Stomach smooth muscle (tissue), 2 donors: ENCODE results near the gene ABHD18.
A peak's percentile ranks its signal among the peaks of the same experiment; 100 is the strongest.
"Not testable (repeated sequence)": the region's sequence is repeated elsewhere in the genome, so short reads cannot be mapped to it uniquely, and the experiment has no call there.

Experiments
- H3K27ac ChIP-seq: one replicate; pipeline ENCODE4 v1.7.0; 2013; ENCODE audit warnings: mild to moderate bottlenecking, low read length, inconsistent platforms
- H3K27me3 ChIP-seq, 2 donors: one replicate each; pipeline ENCODE4 v1.7.0; 2013; ENCODE audit warnings: low read length in 2 of 2; ENCODE audit not compliant: insufficient read depth in 2 of 2, control insufficient read depth in 1 of 2
- H3K36me3 ChIP-seq, 2 donors: one replicate each; pipeline ENCODE4 v1.7.0; 2013; ENCODE audit warnings: low read length in 2 of 2; ENCODE audit not compliant: control insufficient read depth in 2 of 2, insufficient read depth in 2 of 2
- H3K4me1 ChIP-seq: one replicate; pipeline ENCODE4 v1.7.0; 2013; ENCODE audit warnings: low read length; ENCODE audit not compliant: control insufficient read depth, insufficient read depth
- H3K4me3 ChIP-seq, 2 donors: one replicate each; pipeline ENCODE4 v1.7.0; 2013; ENCODE audit warnings: low read length in 2 of 2
- H3K9ac ChIP-seq, 2 donors: one replicate each; pipeline ENCODE4 v1.7.0; 2013; ENCODE audit warnings: low read length in 2 of 2, mild to moderate bottlenecking in 1 of 2
- H3K9me3 ChIP-seq, 2 donors: one replicate each; pipeline ENCODE4 v1.7.0; 2013; ENCODE audit warnings: low read length in 2 of 2; ENCODE audit not compliant: control insufficient read depth in 2 of 2
- donor health status: healthy.
- donor health status: Pancreatic carcinoma.

ABHD18 gene

DNA sequence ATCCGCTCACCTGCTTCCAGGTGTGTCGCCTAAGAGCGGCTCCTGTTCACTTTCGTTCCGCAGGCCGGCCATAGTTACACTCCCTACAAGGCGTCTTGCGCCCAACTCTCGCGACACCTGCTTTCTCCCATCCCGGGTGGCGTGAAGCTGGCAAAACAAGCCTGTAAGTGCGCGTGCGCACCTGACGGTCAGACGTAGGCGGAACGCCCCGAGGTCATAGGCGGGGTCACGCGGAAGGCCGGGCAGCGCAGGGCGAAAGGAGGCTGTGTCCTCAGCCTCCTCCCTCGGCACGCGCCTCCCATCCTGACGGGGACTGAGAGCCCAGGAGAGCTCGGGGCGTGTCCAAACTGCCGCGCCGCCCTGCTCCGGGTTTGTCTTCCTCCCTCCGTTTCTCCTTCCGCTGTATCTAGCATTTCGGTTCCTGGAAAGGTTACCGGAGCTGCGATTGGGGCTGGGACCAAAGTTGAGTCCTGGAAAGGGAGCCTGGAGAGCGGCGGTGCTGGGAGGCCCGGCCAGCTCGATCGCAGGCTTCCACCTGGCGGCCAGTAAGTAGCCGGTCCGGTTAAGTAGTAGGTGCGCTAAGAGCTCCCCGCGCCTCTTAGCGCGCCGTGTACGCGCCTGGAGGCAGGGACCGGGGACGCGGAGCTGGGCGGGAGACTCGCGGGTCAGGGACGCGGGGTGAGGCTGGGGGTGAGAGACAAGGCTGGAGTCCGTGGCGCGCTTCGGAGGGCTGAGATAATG is at the start of gene ABHD18, which contains the start of gene MFSD8:
Gene ABHD18, plus strand, starts transcription at position 345 of the 741 bp plus-strand sequence. CDS start 17,550 bp downstream, outside the sequence.
Gene MFSD8, minus strand, starts transcription at position 112 of the 741 bp plus-strand sequence. Its CDS starts 40 bp downstream, at position 72.
- Histone ChIP-seq H3K9ac (peak within 1 kb of the TSS; percentile 96 to 98), H3K4me1 (peaks cover 4% of the 10 kb centered on the region), H3K36me3 (no peaks in the 10 kb centered on the region), H3K9me3 (no peaks in the 10 kb centered on the region), H3K4me3 (peak within 1 kb of the TSS; percentile 86 to 99), H3K27me3 (no peaks in the 10 kb centered on the region), H3K27ac (peak within 1 kb of the TSS; percentile 94)

DNA sequence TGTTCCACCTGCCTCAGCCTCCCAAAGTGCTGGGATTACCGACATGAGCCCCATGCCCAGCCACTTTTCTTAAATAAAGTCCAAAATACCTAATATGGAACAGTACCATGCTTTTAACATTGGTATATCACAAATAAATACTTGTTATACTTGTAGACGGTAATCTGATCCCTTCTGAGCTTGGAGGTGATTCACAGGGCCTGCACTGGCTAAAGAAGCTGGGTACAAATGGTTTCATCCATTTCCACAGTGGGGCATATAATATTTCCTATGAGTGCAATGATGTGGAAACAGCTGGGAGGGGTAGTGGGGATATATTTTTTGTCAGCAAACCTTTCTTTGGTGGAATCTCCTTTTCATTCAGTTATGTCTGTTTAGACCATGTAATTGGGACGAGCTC is 48.7 kb upstream of the ABHD18 start:
- peaks cover 13 to 15% of the 10 kb centered on the region in 2 donors for H3K36me3 ChIP-seq
- H3K9ac ChIP-seq: no peak overlapping the region
- no peak overlapping the region for H3K4me3 ChIP-seq
- H3K27ac ChIP-seq: no peak overlapping the region
- no peaks in the 10 kb centered on the region for H3K9me3 ChIP-seq
- H3K4me1 ChIP-seq: no peaks in the 10 kb centered on the region
- H3K27me3 ChIP-seq: no peaks in the 10 kb centered on the region

DNA sequence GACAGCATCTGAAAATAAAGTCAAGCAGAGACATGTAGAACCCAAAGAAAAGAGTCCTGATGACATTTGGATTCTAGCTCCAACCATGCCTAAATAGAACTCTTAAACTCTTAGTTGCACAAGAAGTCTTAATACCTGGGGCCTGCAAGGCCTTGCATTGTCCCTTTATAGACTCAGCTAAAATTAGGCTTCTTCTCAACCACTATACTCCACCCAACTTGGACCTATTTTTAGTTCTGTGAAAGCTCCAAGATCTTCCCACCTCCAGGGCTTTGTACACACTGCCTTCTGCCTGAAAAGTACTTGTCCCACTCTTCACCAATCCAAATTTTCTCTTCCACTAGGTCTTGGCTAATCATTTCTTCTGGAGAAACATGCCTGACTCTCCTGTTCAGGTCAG is 48.1 kb upstream of the ABHD18 start:
- H3K4me1 ChIP-seq: no peaks in the 10 kb centered on the region
- peaks cover 15% of the 10 kb centered on the region in 2 donors for H3K36me3 ChIP-seq
- H3K4me3 ChIP-seq: no peak overlapping the region
- no peak overlapping the region for H3K9ac ChIP-seq
- H3K27ac ChIP-seq: no peak overlapping the region
- H3K9me3 ChIP-seq: no peaks in the 10 kb centered on the region
- no peaks in the 10 kb centered on the region for H3K27me3 ChIP-seq

DNA sequence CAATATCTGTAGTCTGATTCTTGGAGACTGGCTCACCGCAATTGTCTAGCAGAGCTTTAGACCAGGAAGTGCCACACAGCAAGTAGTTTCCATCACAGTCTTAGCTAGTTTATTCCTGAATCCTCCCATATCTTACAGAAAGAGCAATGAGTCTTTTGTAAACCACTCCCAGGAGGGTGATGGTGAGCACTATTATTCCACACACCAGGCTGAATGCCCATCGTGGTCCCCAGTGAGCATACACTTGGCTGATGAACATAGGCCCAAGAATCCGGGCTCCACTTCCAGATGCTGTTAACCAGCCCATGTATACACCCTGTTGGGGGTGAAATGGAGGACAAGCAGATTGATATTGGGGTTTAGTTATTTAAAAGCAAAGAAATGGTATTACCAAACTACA is 44.7 kb upstream of the ABHD18 start:
- Histone ChIP-seq H3K27me3 (no peaks in the 10 kb centered on the region), H3K27ac (no peak overlapping the region), H3K9ac (no peak overlapping the region), H3K9me3 (no peaks in the 10 kb centered on the region), H3K36me3 (peaks cover 15% of the 10 kb centered on the region in 2 donors), H3K4me3 (no peak overlapping the region), H3K4me1 (no peaks in the 10 kb centered on the region)

DNA sequence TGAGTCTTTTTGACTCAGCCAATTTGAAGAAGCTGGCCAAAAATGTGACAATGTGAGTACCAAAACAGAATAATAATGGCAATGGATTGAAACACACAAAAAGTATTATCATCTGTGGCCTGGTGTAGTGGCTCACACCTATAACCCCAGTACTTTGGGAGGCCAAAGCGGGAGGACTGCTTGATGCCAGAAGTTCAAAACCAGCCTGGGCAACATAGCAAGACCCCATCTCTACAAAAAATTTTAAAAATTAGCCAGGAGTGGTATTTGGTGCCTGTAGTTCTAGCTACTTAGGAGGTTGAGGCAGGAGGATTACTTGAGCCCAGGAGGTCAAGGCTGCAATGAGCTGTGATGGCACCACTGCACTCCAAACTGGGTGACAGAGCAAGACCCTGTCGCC is 43.0 kb upstream of the ABHD18 start:
- H3K36me3 ChIP-seq: peaks cover 12 to 15% of the 10 kb centered on the region in 2 donors
- no peak overlapping the region for H3K4me3 ChIP-seq

DNA sequence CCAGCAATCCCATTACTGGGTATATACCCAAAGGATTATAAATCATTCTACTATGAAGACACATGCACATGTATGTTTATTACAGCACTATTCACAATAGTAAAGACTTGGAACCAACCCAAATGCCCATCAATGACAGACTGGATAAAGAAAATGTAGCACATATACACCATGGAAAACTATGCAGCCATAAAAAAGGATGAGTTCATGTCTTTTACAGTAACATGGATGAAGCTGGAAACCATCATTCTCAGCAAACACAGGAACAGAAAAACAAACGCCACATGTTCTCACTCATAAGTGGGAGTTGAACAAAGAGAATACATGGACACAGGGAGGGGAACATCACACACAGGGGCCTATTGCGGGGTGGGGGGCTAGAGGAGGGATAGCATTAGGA is 39.5 kb upstream of the ABHD18 start:
- H3K27me3 ChIP-seq, H3K4me3 ChIP-seq, H3K27ac ChIP-seq, H3K9me3 ChIP-seq, H3K9ac ChIP-seq, H3K4me1 ChIP-seq: not testable (repeated sequence)
- peaks cover 12 to 13% of the 10 kb centered on the region in 2 donors for H3K36me3 ChIP-seq

More for the DNA sequence above, 43.0 kb upstream of the ABHD18 start:
- no peaks in the 10 kb centered on the region for H3K4me1 ChIP-seq
- no peak overlapping the region for H3K27ac ChIP-seq
- no peaks in the 10 kb centered on the region for H3K27me3 ChIP-seq
- H3K9me3 ChIP-seq: no peaks in the 10 kb centered on the region
- no peak overlapping the region for H3K9ac ChIP-seq

DNA sequence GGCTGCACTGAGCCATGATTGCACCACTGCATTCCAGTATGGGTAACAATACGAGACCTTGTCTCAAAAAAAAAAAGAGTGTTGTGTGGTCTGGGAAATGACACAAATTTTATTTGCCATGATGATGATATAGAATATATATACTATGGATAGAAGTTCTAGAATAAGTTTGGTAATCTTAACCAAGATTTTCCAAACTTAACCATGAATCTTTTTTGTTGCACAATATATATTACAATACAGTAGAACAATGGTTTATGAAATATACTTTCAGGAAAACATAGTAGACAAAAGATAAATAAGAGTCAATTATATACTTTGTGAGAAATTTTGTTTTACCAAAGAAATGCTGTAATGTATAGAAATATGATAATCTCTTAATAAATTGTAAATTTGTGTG is 35.0 kb upstream of the ABHD18 start:
- H3K4me3 ChIP-seq: no peak overlapping the region
- H3K36me3 ChIP-seq: peaks cover 8 to 11% of the 10 kb centered on the region in 2 donors
- H3K27me3 ChIP-seq: no peaks in the 10 kb centered on the region
- H3K4me1 ChIP-seq: no peaks in the 10 kb centered on the region
- H3K9ac ChIP-seq: no peak overlapping the region
- no peaks in the 10 kb centered on the region for H3K9me3 ChIP-seq
- no peak overlapping the region for H3K27ac ChIP-seq

DNA sequence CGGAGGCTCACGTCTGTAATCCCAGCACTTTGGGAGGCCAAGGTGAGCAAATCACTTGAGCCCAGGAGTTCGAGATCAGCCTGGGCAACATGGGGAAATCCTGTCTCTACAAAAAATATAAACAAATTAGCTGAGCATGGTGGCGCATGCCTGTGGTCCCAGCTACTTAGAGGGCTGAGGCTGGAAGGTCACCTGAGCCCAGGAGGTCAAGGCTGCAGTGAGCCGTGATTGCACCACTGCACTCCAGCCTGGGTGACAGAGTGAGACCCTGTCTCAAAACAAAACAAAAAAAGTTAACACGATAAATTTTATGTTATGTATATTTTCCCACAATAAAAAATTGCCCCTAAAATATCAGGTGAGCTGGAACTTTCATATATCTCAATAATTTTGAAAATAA is 33.4 kb upstream of the ABHD18 start:
- H3K4me1 ChIP-seq, H3K9ac ChIP-seq, H3K36me3 ChIP-seq: not testable (repeated sequence)

DNA sequence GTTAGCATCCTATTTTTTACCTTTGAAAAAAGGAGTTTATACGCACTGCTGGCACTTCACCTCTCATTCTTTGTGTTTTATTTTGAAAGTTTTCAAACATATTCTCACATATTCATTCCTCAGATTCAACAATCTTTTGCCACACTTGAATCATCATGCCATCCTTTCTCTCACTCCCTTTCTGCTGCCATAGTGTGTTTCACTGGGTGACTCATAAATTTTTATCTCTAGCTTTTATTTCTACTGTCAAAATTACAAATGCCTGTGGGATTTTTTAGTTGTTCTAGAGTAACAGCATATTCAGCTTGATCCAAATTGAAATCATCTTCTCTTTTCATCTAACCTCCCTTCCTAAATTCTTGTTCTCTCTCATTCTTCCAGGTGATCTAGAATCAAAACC is 28.2 kb upstream of the ABHD18 start:
- H3K27me3 ChIP-seq: no peaks in the 10 kb centered on the region
- H3K27ac ChIP-seq: no peak overlapping the region
- H3K9me3 ChIP-seq: no peaks in the 10 kb centered on the region
- no peak overlapping the region for H3K4me3 ChIP-seq
- no peak overlapping the region for H3K9ac ChIP-seq
- H3K36me3 ChIP-seq: peaks cover 0 to 5% of the 10 kb centered on the region in 2 donors
- no peaks in the 10 kb centered on the region for H3K4me1 ChIP-seq

More for the DNA sequence above, 33.4 kb upstream of the ABHD18 start:
- H3K27me3 ChIP-seq, H3K9me3 ChIP-seq, H3K4me3 ChIP-seq, H3K27ac ChIP-seq: not testable (repeated sequence)

DNA sequence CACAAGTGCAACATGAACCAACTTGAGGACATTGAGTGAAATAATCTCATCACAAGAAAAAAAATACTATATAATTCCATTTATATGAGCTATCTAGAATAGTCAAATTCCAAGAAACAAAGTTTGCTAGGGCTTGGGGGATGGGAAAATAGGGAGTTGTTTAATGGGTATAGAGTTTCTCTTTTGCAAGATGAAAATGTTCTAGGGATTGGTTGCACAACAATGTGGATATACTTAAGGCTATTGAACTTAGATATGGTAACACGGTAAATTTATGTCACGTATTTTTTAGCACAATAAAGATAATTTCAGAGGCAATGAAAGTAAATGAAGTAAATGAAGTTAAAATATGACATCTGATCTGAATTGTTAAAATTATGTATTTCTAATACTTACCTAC is 8.1 kb upstream of the ABHD18 start:
- H3K9ac ChIP-seq: no peak overlapping the region
- H3K4me3 ChIP-seq: no peak overlapping the region
- no peaks in the 10 kb centered on the region for H3K4me1 ChIP-seq
- no peaks in the 10 kb centered on the region for H3K36me3 ChIP-seq
- no peaks in the 10 kb centered on the region for H3K27me3 ChIP-seq
- no peaks in the 10 kb centered on the region for H3K9me3 ChIP-seq
- no peak overlapping the region for H3K27ac ChIP-seq

DNA sequence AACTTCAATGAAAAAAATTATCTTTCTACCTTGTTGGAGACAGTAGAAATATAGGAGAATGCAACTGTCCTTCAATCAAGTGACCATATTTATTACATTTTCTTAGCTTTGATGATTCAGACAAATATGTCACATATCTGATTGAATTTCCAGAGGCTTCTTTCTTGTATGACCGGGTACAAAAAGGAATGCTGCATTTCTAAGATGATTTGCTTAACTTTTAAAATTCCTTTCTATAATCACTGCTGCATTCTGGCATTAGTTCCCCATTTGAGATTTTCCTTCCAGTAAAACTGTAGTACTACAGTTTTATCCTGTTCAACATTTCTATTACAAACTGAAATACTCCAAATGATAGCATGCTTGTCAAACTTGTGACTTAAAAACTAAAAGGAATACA is 5.4 kb upstream of the ABHD18 start:
- no peak overlapping the region for H3K4me3 ChIP-seq
- H3K27me3 ChIP-seq: no peaks in the 10 kb centered on the region
- no peaks in the 10 kb centered on the region for H3K36me3 ChIP-seq
- H3K9ac ChIP-seq: no peak overlapping the region
- H3K9me3 ChIP-seq: no peaks in the 10 kb centered on the region
- no peak overlapping the region for H3K27ac ChIP-seq
- no peaks in the 10 kb centered on the region for H3K4me1 ChIP-seq
